ENCODE results near the gene ZNF561.
"Not testable (repeated sequence)": the region's sequence is repeated elsewhere in the genome, so short reads cannot be mapped to it uniquely, and the experiment has no call there.

ZNF561 gene

DNA sequence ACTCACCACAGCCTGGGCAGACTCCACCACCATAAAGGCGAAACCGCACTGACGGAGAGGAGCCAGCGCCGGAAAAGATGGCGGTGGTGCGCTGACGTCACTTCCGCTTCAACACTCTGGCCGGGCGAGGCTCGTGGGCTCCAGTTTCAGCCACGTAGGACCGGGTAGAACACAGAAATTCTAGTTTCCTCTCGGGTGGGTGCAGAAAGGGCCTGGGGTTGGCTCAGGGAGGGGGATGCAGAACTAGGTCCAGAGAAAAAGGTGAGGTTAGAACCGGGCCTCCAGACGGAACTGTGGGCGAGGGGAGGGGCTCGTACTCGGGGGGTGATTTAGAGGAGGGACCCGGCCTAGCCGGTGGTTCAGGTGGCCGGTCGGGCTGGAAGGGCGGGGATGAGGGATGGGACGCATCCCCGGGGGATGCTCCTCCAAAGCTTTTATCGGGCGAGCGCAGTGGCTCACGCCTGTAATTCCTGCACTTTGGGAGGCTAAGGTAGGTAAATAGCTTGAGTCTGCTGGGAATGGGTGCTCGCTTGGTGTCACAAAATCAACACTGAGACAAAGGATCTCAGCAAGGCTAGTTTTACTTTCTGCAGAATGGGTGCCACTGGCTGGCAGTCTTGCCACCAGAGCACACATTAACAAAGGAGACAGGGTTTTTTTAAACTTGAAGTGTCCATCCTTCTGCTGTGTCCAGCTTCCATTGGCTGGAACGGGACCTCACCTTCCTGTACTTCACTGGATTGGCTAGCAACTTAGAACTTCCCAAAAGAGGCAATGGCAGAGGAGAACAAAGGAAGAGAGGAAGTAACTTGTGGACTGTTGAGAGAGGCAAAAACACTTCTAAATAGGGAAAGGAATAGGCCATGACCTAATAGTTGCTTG, at the start of gene ZNF561:
Gene ZNF561, minus strand, starts transcription at position 77 of the 882 bp plus-strand sequence. CDS start 1,776 bp downstream, outside the sequence.
- Histone ChIP-seq H3K4me3 (ENCODE audit: low read length) (peak within 1 kb of the TSS; percentile 89), H3K9me3 (ENCODE audit: insufficient read depth, low read depth, low read length) (no peaks in the 10 kb centered on the region), H3K27me3 (ENCODE audit: insufficient read depth, low read length) (no peaks in the 10 kb centered on the region), H3K36me3 (ENCODE audit: insufficient read depth, low read depth, low read length) (peaks cover 32% of the 10 kb centered on the region), H3K4me1 (ENCODE audit: insufficient read depth, low read length) (peaks cover 2% of the 10 kb centered on the region; the same call in 1 of the 2 replicates), H3K27ac (ENCODE audit: low read length) (peak within 1 kb of the TSS; percentile 98), H3K9ac (ENCODE audit: low read depth, low read length) (peak within 1 kb of the TSS; percentile 98)

DNA sequence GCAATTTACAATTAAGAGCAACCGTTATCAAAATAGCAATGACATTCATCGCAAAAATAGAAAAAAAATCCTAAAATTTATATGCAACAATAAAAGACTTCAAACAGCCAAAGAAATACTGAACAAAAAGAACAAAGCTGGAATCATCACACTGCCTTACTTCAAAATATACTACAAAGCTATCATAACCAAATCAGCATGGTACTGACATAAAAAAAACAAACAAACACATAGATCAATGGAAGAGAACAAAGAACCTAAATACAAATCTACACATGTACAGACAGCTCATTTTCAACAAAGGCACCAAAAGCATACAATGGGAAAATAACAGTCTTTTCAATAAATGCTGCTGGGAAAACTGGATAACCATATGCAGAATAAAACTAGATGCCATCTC, 47.5 kb upstream of the ZNF561 start:
- Histone ChIP-seq H3K27ac (ENCODE audit: low read length) (no peak overlapping the region), H3K4me1 (ENCODE audit: insufficient read depth, low read length) (peaks cover 6% of the 10 kb centered on the region; the same call in 1 of the 2 replicates), H3K9me3 (ENCODE audit: insufficient read depth, low read depth, low read length) (peaks cover 19% of the 10 kb centered on the region), H3K9ac (ENCODE audit: low read depth, low read length) (no peak overlapping the region), H3K27me3 (ENCODE audit: insufficient read depth, low read length) (no peaks in the 10 kb centered on the region), H3K36me3 (ENCODE audit: insufficient read depth, low read depth, low read length) (peaks cover 35% of the 10 kb centered on the region; the same call in 1 of the 2 replicates), H3K4me3 (ENCODE audit: low read length) (no peak overlapping the region)

DNA sequence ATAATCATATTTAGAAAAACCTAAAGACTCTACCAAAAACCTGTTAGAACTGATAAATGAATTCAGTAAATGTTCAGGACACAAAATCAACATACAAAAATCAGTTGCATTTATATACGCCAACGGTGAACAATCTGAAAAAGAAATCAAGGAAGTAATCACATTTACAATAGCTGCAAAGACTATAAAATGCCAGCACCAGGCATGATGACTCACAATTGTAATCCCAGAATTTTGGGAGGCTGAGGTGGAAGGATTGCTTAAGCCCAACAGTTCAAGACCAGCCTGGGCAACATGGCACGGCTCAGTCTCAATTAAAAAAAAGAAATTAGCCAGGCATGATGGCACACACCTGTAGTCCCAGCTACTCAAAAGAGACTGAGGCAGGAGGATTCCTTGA, 46.9 kb upstream of the ZNF561 start:
- Histone ChIP-seq H3K4me3 (ENCODE audit: low read length) (no peak overlapping the region), H3K36me3 (ENCODE audit: insufficient read depth, low read depth, low read length) (peaks cover 30% of the 10 kb centered on the region; the same call in 1 of the 2 replicates), H3K9me3 (ENCODE audit: insufficient read depth, low read depth, low read length) (peaks cover 13% of the 10 kb centered on the region)

DNA sequence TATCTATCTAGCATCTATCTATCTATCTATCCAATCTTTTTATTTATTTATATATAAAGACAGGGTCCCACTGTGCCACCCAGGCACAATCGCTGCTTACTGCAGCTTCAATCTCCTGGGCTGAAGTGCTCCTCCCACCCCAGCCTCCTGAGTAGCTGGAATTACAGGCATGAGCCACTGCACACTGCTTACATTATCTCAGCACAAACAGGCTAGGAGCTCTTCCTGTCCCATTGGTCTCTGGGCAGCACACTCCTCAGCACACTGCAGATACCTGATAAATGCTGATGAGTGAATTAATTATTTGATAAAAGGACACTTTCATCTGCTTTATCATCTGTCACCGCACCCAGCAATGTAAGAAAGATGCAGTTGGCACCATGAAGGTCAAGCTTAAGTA, 37.7 kb upstream of the ZNF561 start:
- H3K27me3 ChIP-seq (ENCODE audit: insufficient read depth, low read length): no peaks in the 10 kb centered on the region
- peaks cover 48% of the 10 kb centered on the region for H3K36me3 ChIP-seq (ENCODE audit: insufficient read depth, low read depth, low read length)
- no peak overlapping the region for H3K4me3 ChIP-seq (ENCODE audit: low read length)
- no peak overlapping the region for H3K9ac ChIP-seq (ENCODE audit: low read depth, low read length)
- no peak overlapping the region for H3K27ac ChIP-seq (ENCODE audit: low read length)
- no peaks in the 10 kb centered on the region for H3K4me1 ChIP-seq (ENCODE audit: insufficient read depth, low read length)
- peaks cover 14% of the 10 kb centered on the region for H3K9me3 ChIP-seq (ENCODE audit: insufficient read depth, low read depth, low read length)

More for the DNA sequence above, 46.9 kb upstream of the ZNF561 start:
- Histone ChIP-seq H3K27ac (ENCODE audit: low read length) (no peak overlapping the region), H3K9ac (ENCODE audit: low read depth, low read length) (no peak overlapping the region), H3K27me3 (ENCODE audit: insufficient read depth, low read length) (no peaks in the 10 kb centered on the region), H3K4me1 (ENCODE audit: insufficient read depth, low read length) (peaks cover 6% of the 10 kb centered on the region; the same call in 1 of the 2 replicates)

DNA sequence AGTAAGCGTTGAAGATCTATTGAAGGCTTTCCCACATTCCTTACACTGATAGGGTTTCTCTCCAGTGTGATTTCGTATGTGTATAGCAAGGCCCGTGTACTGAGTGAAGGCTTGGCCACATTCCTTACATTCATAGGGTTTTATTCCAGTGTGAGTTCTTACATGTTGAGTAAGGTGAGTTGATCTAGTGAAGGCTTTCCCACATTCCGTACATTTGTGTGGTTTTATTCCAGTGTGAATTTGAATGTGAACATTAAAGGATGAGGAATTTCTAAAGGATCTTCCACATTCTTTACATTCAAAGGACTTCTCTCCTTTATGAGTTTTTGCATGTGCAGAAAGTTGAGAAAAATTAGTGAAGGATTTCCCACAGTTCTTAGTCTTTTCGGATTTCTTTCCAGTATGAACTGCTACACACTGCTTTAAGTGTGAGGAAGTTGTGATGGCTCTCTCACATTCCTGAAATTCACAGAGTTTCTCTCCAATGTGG, 32.1 kb upstream of the ZNF561 start:
- H3K36me3 ChIP-seq (ENCODE audit: insufficient read depth, low read depth, low read length): peaks cover 80% of the 10 kb centered on the region
- H3K27me3 ChIP-seq (ENCODE audit: insufficient read depth, low read length); H3K9ac ChIP-seq (ENCODE audit: low read depth, low read length); H3K27ac ChIP-seq (ENCODE audit: low read length); H3K4me3 ChIP-seq (ENCODE audit: low read length): not testable (repeated sequence)
- H3K9me3 ChIP-seq (ENCODE audit: insufficient read depth, low read depth, low read length): peaks cover 47% of the 10 kb centered on the region
- H3K4me1 ChIP-seq (ENCODE audit: insufficient read depth, low read length): peaks cover 13% of the 10 kb centered on the region; the same call in 1 of the 2 replicates

DNA sequence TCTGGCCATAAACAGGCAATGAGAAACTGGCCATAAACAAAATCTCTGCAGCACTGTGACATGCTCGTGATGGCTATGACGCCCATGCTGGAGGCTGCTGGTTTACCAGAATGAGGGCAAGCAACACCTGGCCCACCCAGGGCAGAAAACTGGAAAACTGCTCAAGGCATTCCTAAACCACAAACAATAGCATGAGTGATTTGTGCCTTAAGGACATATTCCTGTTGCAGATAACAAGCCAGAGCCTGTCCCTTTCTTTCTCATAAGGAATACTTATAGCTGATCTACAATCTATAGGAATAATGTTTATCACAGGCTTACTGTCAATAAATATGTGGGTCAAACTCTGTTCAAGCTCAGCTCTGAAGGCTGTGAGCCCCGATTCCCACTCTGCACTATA, 30.4 kb upstream of the ZNF561 start:
- peaks cover 47% of the 10 kb centered on the region for H3K9me3 ChIP-seq (ENCODE audit: insufficient read depth, low read depth, low read length)
- H3K9ac ChIP-seq (ENCODE audit: low read depth, low read length); H3K4me3 ChIP-seq (ENCODE audit: low read length); H3K27me3 ChIP-seq (ENCODE audit: insufficient read depth, low read length); H3K27ac ChIP-seq (ENCODE audit: low read length): not testable (repeated sequence)
- H3K4me1 ChIP-seq (ENCODE audit: insufficient read depth, low read length): peaks cover 13% of the 10 kb centered on the region; the same call in 1 of the 2 replicates
- H3K36me3 ChIP-seq (ENCODE audit: insufficient read depth, low read depth, low read length): peaks cover 74% of the 10 kb centered on the region

DNA sequence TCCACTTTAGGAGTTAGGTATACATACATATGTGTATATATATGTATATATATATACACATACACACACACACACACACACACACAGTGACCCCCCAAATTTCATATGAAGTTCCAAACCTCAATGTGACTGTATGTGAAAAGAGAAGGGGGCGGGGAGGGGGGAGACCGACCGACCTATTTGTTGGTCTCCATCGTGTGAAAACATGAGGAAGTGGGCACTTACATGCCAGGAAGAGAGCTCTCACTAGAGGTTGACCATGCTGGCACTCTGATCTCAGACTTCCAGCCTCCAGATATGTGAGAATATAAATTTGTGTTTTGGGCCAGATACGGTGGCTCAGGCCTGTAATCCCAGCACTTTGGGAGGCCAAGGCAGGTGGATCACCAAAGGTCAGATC, 29.3 kb upstream of the ZNF561 start:
- H3K9me3 ChIP-seq (ENCODE audit: insufficient read depth, low read depth, low read length): peaks cover 47% of the 10 kb centered on the region
- H3K4me3 ChIP-seq (ENCODE audit: low read length): no peak overlapping the region; the same call in 1 of the 2 replicates
- H3K36me3 ChIP-seq (ENCODE audit: insufficient read depth, low read depth, low read length): peaks cover 68% of the 10 kb centered on the region
- no peak overlapping the region for H3K27ac ChIP-seq (ENCODE audit: low read length)
- no peaks in the 10 kb centered on the region for H3K27me3 ChIP-seq (ENCODE audit: insufficient read depth, low read length)
- H3K4me1 ChIP-seq (ENCODE audit: insufficient read depth, low read length): peaks cover 13% of the 10 kb centered on the region; the same call in 1 of the 2 replicates
- peak overlapping the region; percentile 58; the same call in 1 of the 2 replicates for H3K9ac ChIP-seq (ENCODE audit: low read depth, low read length)

DNA sequence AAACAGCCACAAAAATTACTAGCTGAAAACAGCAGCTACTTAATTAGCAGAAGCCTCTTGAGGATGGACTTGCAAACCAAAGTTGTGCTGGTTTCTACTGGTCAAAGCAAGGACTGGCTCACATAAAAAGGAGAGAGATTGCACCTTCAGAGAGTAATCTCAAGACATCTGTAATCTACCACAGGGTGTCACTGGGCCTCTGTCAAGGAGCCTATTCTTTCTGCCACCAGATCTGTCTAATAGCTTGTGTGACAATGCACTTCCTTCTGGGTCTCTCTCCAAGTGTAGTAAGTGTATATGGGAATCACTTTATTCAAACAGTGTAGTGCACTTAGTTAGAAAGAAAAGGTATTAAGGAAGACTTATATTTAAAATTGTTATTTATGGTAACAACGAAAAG, 24.4 kb upstream of the ZNF561 start:
- no peak overlapping the region for H3K27ac ChIP-seq (ENCODE audit: low read length)
- no peaks in the 10 kb centered on the region for H3K27me3 ChIP-seq (ENCODE audit: insufficient read depth, low read length)
- H3K4me3 ChIP-seq (ENCODE audit: low read length): no peak overlapping the region
- H3K36me3 ChIP-seq (ENCODE audit: insufficient read depth, low read depth, low read length): peaks cover 38% of the 10 kb centered on the region
- H3K9ac ChIP-seq (ENCODE audit: low read depth, low read length): no peak overlapping the region
- H3K4me1 ChIP-seq (ENCODE audit: insufficient read depth, low read length): peaks cover 12% of the 10 kb centered on the region; the same call in 1 of the 2 replicates
- peaks cover 11% of the 10 kb centered on the region; the same call in 1 of the 2 replicates for H3K9me3 ChIP-seq (ENCODE audit: insufficient read depth, low read depth, low read length)

DNA sequence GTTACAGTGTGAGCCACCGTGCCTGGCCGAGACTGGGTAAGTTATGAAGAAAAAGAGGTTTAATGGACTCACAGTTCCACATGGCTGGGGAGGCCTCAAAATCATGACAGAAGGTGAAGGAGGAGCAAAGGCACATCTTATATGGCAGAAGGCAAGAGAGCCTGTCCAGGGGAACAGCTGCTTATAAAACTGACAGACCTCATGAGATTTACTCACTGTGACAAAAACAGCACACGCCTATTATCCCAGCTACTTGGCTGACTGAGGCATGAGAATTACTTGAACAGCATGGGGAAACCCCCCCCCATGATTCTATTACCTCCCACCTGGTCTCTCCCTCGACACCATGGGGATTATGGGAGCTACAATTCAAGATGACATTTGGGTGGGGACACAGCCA, 23.4 kb upstream of the ZNF561 start:
- Histone ChIP-seq H3K4me1 (ENCODE audit: insufficient read depth, low read length) (peaks cover 4% of the 10 kb centered on the region; the same call in 1 of the 2 replicates), H3K27ac (ENCODE audit: low read length) (no peak overlapping the region), H3K4me3 (ENCODE audit: low read length) (no peak overlapping the region), H3K9ac (ENCODE audit: low read depth, low read length) (no peak overlapping the region), H3K9me3 (ENCODE audit: insufficient read depth, low read depth, low read length) (peaks cover 10% of the 10 kb centered on the region; the same call in 1 of the 2 replicates), H3K36me3 (ENCODE audit: insufficient read depth, low read depth, low read length) (peaks cover 37% of the 10 kb centered on the region), H3K27me3 (ENCODE audit: insufficient read depth, low read length) (no peaks in the 10 kb centered on the region)

DNA sequence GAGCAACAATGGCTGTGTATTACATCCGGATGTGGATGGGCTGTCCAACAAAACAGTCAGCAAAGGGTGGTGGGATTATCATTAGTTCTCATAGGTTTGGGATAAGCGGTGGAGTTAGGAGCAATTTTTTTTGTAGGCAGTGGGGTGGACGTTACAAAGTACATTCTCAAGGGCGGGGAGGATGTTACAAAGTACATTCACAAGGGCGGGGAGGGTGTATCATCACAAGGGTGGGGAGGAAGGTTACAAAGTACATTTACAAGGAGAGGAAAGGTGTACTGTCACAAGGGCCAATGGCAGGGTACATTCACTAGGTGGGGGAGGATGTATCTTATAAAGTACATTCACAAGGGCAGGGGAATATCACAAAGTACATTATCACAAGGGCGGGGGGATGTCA, 20.8 kb upstream of the ZNF561 start:
- Histone ChIP-seq H3K36me3 (ENCODE audit: insufficient read depth, low read depth, low read length) (peaks cover 34% of the 10 kb centered on the region), H3K9me3 (ENCODE audit: insufficient read depth, low read depth, low read length) (peaks cover 10% of the 10 kb centered on the region; the same call in 1 of the 2 replicates), H3K27me3 (ENCODE audit: insufficient read depth, low read length) (no peaks in the 10 kb centered on the region), H3K27ac (ENCODE audit: low read length) (no peak overlapping the region), H3K4me1 (ENCODE audit: insufficient read depth, low read length) (no peaks in the 10 kb centered on the region), H3K9ac (ENCODE audit: low read depth, low read length) (no peak overlapping the region), H3K4me3 (ENCODE audit: low read length) (no peak overlapping the region)

DNA sequence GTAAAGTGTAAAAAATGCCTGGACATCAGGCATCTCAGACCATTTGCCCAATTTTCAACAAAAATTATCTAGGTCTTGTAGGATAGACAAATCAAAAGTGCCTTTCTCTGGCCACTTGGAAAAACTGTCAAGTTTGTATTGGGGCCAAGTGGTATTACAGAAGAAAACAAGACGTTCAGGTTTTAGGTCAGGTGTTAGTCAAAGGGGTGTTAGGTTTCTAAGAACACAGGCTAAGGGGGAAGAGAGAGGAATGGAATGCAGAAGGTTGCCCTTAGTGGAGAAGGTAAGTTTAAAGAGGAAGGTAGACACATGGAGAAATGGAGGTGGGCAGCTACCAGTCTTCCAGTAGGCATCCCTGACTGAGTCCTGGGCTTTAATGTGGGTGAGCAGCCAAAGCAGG, 19.9 kb upstream of the ZNF561 start:
- Histone ChIP-seq H3K9ac (ENCODE audit: low read depth, low read length) (no peak overlapping the region), H3K27me3 (ENCODE audit: insufficient read depth, low read length) (no peaks in the 10 kb centered on the region), H3K9me3 (ENCODE audit: insufficient read depth, low read depth, low read length) (peaks cover 10% of the 10 kb centered on the region; the same call in 1 of the 2 replicates), H3K27ac (ENCODE audit: low read length) (no peak overlapping the region), H3K4me3 (ENCODE audit: low read length) (no peak overlapping the region; the same call in 1 of the 2 replicates), H3K36me3 (ENCODE audit: insufficient read depth, low read depth, low read length) (peaks cover 40% of the 10 kb centered on the region), H3K4me1 (ENCODE audit: insufficient read depth, low read length) (no peaks in the 10 kb centered on the region)
